Measurements from ENCODE around the gene ARHGAP25.

GRCh38 chr2:68765739-68766375 is 31.2 kb downstream of the ARHGAP25 start:
- TF ChIP-seq CTCF (IDR thresholded peaks at IDR 0.05), result no peak
- TF ChIP-seq EP300 (IDR thresholded peaks at IDR 0.05; ENCODE audit: low read depth), result no peak
